K562 (cell line): Measurements from ENCODE around the gene ZNF330. TPM values are rescaled to one million over a fixed set of nuclear protein-coding genes. Genes with fewer than 3 reads are reported as not detected.
A peak's percentile ranks its signal among the peaks of the same experiment; 100 is the strongest.

Experiments used
- BCL6 ChIP-seq: fragments of 250-450 bp; sonication (Bioruptor Pico); IDR thresholded peaks from 2 replicates; pipeline ENCODE4 v1.4.0; 2020
- E2F8 ChIP-seq: fragments of 450-650 bp; IDR thresholded peaks from 2 replicates; pipeline ENCODE4 v1.7.1; 2018; ENCODE audit warnings: mild to moderate bottlenecking, low read depth; ENCODE audit not compliant: partially characterized antibody
- EP300 ChIP-seq: IDR thresholded peaks from 2 replicates; pipeline ENCODE4 v1.6.1; 2012; ENCODE audit warnings: low read length, improper control_type of control experiment
- HDAC6 ChIP-seq: IDR thresholded peaks from 2 replicates; pipeline ENCODE4 v1.6.1; 2012; ENCODE audit warnings: low read depth, mild to moderate bottlenecking, control low read depth, inconsistent platforms, low read length, moderate library complexity
- KDM1A ChIP-seq, 2 experiments: fragments of 450-650 bp; IDR thresholded peaks; 2 replicates each; pipeline ENCODE4 v1.6.1; 2016; ENCODE audit warnings: mild to moderate bottlenecking in 2 of 2
- KDM2B ChIP-seq: fragments of 250-450 bp; sonication (Bioruptor Pico); IDR thresholded peaks from 2 replicates; pipeline ENCODE4 v1.8.0; 2021; ENCODE audit warnings: mild to moderate bottlenecking, moderate library complexity
- NCOA2 ChIP-seq, 2 experiments: fragments of 450-650 bp; IDR thresholded peaks; 2 replicates each; pipeline ENCODE4 v1.6.1; 2018; ENCODE audit warnings: mild to moderate bottlenecking in 2 of 2, moderate library complexity in 1 of 2; ENCODE audit not compliant: partially characterized antibody in 2 of 2
- NFIC ChIP-seq: fragments of 450-650 bp; IDR thresholded peaks from 2 replicates; pipeline ENCODE4 v1.6.1; 2017; ENCODE audit warnings: mild to moderate bottlenecking, inconsistent platforms
- SMARCA5 ChIP-seq: fragments of 450-650 bp; IDR thresholded peaks from 2 replicates; pipeline ENCODE4 v1.6.1; 2016
- SMARCB1 ChIP-seq: IDR thresholded peaks from 2 replicates; pipeline ENCODE4 v1.6.1; 2011; ENCODE audit warnings: improper control_type of control experiment, low read depth; ENCODE audit not compliant: insufficient read length
- SREBF2 ChIP-seq: sonication (generic); formaldehyde crosslinking; IDR thresholded peaks from 2 replicates; pipeline ENCODE4 v1.4.0; 2020; ENCODE audit warnings: mild to moderate bottlenecking, missing genetic modification reagents
- TSHZ1 ChIP-seq: fragments of 250-450 bp; sonication (Bioruptor Pico); IDR thresholded peaks from 2 replicates; pipeline ENCODE4 v1.4.0; 2020; ENCODE audit warnings: mild to moderate bottlenecking, moderate library complexity
- ZBTB26 ChIP-seq: fragments of 450-650 bp; formaldehyde crosslinking; IDR thresholded peaks from 2 replicates; pipeline ENCODE4 v1.4.0; 2022; ENCODE audit warnings: missing genetic modification characterization
- ZEB2 ChIP-seq: fragments of 450-650 bp; IDR thresholded peaks from 2 replicates; pipeline ENCODE4 v1.6.1; 2016
- ZKSCAN3 ChIP-seq: fragments of 250-450 bp; sonication (Bioruptor Pico); IDR thresholded peaks from 2 replicates; pipeline ENCODE4 v1.4.0; 2020
- ZNF232 ChIP-seq: sonication (generic); formaldehyde crosslinking; IDR thresholded peaks from 2 replicates; pipeline ENCODE4 v1.8.0; 2022; ENCODE audit warnings: mild to moderate bottlenecking, missing genetic modification reagents
- ZNF41 ChIP-seq: fragments of 250-450 bp; sonication (Bioruptor Pico); conservative IDR thresholded peaks from 2 replicates; pipeline ENCODE4 v1.4.0; 2020; ENCODE audit warnings: mild to moderate bottlenecking
- ZNF764 ChIP-seq: fragments of 250-450 bp; sonication (Bioruptor Pico); IDR thresholded peaks from 2 replicates; pipeline ENCODE4 v1.4.0; 2020; ENCODE audit warnings: low read depth, mild to moderate bottlenecking, moderate library complexity
- ZNF785 ChIP-seq: fragments of 250-450 bp; sonication (Bioruptor Pico); IDR thresholded peaks from 2 replicates; pipeline ENCODE4 v1.4.0; 2020; ENCODE audit warnings: mild to moderate bottlenecking
- ZZZ3 ChIP-seq: fragments of 450-650 bp; IDR thresholded peaks from 2 replicates; pipeline ENCODE4 v1.6.1; 2016; ENCODE audit warnings: antibody characterized with exemption, mild to moderate bottlenecking, moderate library complexity
- polyA plus RNA-seq, 8 experiments: library from polyadenylated mRNA; depleted of rRNA in 4 of 8; stranded (reverse) in 5 of 8; unstranded in 3 of 8; fragments of >200 nt; fragmentation: Nextera tagmentation in 2 of 8; fragmentation: Illumina TruSeq in 1 of 8; extraction: Ambion mirVana in 2 of 8; extraction: Trizol in 1 of 8; gene quantifications; 2 replicates each; pipeline versions ENCODE4 v1.2.1 to v1.2.3, GENCODE V29; 2011 to 2014; ENCODE audit warnings: inconsistent platforms in 1 of 8, missing spikeins in 1 of 8
- total RNA-seq, 7 experiments: library from RNA; depleted of rRNA in 6 of 7; stranded (reverse); fragments of >200 nt in 6 of 7; fragmentation: Illumina TruSeq in 2 of 7; extraction: Trizol in 2 of 7; gene quantifications; 2 replicates each; pipeline versions ENCODE4 v1.2.1 to v1.2.3, GENCODE V29; 2011 to 2021; ENCODE audit warnings: low replicate concordance in 1 of 7
- TF ChIP-seq, protein P1 (sequence below): sonication (generic); formaldehyde crosslinking; IDR thresholded peaks from 2 replicates; pipeline ENCODE4 v1.8.0; 2023; ENCODE audit warnings: mild to moderate bottlenecking, missing genetic modification reagents

ZNF330 gene
- total and polyA plus RNA-seq, 9 of the 15 experiments (the other 6 are each of a cell fraction or from before 2014, with no cell fraction given) = 70.0 to 115 (median 92.0) TPM

GRCh38 chr4:141220691-141221659, at the start of gene ZNF330 (continued):
- TF ChIP-seq, protein P1, sequence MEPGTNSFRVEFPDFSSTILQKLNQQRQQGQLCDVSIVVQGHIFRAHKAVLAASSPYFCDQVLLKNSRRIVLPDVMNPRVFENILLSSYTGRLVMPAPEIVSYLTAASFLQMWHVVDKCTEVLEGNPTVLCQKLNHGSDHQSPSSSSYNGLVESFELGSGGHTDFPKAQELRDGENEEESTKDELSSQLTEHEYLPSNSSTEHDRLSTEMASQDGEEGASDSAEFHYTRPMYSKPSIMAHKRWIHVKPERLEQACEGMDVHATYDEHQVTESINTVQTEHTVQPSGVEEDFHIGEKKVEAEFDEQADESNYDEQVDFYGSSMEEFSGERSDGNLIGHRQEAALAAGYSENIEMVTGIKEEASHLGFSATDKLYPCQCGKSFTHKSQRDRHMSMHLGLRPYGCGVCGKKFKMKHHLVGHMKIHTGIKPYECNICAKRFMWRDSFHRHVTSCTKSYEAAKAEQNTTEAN (CRISPR knock-in tag) = no peak
- TF ChIP-seq ZNF41 (CRISPR knock-in tag) (no peak), ZNF785 (CRISPR knock-in tag) (no peak), ZEB2 (no peak), KDM1A (IDR thresholded peaks at IDR 0.05) (no peak), ZNF232 (CRISPR knock-in tag) (no peak), BCL6 (CRISPR knock-in tag) (no peak), SMARCB1 (no peak), E2F8 (no peak), EP300 (0 out of 2 replicates have a peak, but pooled peaks have one; percentile 5), NFIC (no peak; the same call in 1 of the 2 replicates), SMARCA5 (no peak), NCOA2 (IDR thresholded peaks at IDR 0.05; ENCODE audit: partially characterized antibody in 2 of 2) (no peak), HDAC6 (no peak), ZNF764 (CRISPR knock-in tag) (no peak), ZZZ3 (no peak), SREBF2 (CRISPR knock-in tag) (no peak), KDM2B (no peak), TSHZ1 (CRISPR knock-in tag) (no peak), ZBTB26 (CRISPR knock-in tag) (no peak), ZKSCAN3 (CRISPR knock-in tag) (no peak)
